SK-MEL-5 (cell line): ENCODE results near the gene PTH1R. TPM values are rescaled to one million over a fixed set of nuclear protein-coding genes. Genes with fewer than 3 reads are reported as not detected.
"Not testable (repeated sequence)": the region's sequence is repeated elsewhere in the genome, so short reads cannot be mapped to it uniquely, and the experiment has no call there.

ENCODE experiments used
- DNase-seq: peaks from one replicate; pipeline ENCODE4 v3.0.0-alpha.2; 2016; ENCODE audit warnings: low read depth, low spot score
- in situ Hi-C: cut with HindIII; loops from 2 replicates; pipeline ENCODE4 v1.10.0; 2016; ENCODE audit warnings: low sequenced_read_pairs, high pct_unique_total_duplicates, low pct_unique_long_range_greater_than_20kb
- total RNA-seq: library from RNA; depleted of rRNA; stranded (reverse); fragments of >200 nt; shearing (Covaris generic); gene quantifications from 2 replicates; pipeline ENCODE4 v1.2.3, GENCODE V29; 2014

Gene PTH1R
- total RNA-seq, 1 experiment from 2014 or later = not detected

DNA sequence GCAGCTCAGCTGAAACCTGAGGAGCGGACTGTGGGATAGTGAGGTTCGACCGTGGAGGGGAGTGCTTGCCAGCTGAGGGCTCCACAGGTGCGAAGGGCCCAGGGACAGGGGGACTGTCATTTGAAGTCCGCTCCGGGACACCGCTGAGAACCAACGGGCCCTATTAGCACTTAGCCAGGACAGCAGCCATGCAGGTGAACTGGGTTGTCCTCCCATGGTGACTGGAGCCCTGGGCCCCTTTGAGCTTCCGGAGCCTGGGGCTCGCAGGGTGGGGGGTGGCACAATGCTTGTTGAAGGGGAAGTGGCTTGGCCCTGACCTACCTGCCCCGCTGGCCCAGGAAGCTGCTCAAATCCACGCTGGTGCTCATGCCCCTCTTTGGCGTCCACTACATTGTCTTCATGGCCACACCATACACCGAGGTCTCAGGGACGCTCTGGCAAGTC, 24.7 kb downstream of the PTH1R start:
- DNase-seq = no peak
- in situ Hi-C loops = no loop called here

DNA sequence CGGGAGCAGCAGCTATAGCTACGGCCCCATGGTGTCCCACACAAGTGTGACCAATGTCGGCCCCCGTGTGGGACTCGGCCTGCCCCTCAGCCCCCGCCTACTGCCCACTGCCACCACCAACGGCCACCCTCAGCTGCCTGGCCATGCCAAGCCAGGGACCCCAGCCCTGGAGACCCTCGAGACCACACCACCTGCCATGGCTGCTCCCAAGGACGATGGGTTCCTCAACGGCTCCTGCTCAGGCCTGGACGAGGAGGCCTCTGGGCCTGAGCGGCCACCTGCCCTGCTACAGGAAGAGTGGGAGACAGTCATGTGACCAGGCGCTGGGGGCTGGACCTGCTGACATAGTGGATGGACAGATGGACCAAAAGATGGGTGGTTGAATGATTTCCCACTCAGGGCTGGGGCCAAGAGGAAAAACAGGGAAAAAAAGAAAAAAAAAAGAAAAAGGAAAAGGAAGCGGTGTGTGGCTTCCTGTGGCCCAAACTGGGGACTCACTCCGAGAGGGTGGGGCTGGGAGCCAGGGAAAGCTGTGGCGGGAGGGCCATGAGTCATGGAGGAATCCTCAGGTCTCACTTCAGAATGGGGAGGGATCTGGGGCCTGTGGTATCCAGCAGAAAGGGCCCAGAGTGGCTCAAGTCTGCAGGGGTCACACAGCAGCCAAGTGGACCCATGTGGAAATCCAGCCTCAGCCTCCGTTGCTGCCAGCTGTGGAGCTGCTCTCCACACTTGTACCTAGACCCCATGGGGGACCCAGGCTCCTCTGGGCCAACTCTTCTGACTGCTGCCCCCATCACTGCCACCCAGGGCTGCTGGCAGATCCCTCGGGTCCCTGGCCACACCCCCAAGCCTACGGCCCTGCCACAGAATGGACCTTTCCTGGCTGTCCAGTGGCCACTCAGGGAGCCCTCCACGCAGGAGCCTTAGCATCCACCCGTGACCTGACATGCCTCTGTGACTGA, 26.1 kb downstream of the PTH1R start:
- no peak for DNase-seq
- in situ Hi-C loops = no loop called here

DNA sequence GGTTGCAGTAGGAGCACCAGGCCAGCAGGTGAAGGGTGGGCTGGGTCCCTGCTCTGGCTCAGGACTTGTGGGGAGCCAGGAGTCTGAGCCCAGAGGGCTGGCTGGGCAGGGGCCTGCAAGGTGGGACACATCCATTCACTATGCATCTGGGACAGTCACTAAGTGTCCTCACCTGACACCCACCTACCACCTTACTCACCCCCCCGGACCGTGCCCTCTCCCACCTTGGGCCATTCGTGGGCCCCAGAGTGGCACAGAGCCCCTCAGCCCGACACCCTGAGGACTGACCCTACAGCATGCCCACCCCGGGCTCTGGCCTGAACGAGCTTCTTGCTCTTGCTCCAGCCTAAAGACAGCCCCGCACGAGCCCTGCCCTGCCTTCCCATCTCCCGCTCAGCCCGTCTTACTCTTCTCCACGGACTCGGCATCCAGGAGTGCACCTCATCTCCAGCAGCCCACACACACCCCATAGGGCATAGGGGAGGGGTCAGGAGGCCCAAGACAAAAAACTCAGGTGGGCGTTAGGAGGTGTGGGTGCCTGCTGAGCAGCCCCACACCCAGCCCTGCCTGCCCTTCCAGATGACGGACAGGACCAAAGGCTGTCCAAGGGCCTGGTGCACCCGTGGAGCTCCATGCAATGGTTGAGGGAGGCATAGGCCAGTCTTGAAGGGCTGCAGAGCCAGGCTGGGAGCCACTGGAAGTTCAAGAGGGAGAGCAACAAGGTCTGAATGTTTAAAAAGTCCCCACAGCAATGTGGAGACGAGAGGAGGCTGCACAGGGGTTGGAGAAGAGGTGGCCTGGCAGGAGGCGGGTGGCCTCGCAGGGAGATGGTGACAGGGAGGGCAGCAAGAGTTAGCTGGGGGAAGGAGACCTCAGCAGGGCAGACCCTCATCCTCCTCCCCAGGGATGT, 27.0 kb downstream of the PTH1R start:
- in situ Hi-C loops = no loop called here
- no peak for DNase-seq

DNA sequence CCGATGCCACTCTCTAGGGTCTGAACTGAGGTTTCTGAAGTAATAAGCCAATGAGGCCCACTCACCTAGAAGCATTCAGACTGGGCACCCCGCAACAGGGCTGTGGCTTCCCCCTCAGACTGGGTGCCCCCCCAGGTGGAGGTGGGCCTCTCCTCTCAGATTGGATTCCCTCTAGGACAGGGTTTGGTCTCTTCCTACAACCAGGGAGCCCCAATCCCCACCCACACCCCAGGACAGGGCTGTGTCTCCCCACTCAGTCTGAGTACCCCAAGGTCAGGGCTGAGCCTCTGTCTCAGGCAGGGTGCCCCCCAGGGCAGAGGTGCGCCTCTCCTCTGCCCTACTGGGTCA, 27.7 kb downstream of the PTH1R start:
- in situ Hi-C loops = no loop called here
- no peak for DNase-seq

DNA sequence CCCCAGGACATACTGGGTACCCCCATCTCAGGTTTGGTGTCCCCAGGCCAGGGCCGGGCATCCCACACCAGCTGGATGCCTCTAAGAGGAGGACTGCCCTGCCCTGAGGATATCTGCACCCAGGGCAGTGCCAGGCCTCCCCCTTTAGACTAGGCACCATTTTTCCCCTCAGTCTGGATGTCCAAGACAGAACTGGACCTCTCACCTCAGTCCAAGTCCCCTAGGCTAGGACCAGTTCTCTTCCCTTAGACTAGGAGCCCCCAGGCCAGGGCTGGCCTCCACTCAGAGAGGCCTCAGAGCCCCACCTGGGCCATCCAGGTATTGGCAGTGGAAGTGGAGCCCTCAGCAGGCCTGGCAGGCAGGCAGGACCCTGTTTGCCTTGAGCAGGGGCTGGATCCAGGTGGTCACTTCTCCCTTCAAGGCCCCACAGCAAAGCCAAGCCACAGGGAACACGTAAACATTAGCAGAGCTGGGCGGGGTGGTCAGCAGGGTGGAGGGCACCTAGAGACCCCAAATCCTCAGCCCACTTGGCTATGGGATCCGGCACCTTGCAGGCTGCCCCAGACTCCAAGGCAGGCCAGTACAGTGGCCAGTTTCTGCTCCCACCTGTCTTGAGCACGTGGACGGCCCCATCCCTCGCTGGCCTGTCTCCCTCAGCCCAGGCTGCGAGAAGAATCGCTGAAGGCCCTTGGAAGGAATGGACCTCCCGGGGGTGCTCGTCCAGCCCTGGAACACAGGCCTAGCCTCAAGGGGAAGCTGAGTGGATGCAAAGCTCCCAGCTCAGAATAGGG, 28.3 kb downstream of the PTH1R start:
- DNase-seq = no peak
- in situ Hi-C loops = no loop called here

DNA sequence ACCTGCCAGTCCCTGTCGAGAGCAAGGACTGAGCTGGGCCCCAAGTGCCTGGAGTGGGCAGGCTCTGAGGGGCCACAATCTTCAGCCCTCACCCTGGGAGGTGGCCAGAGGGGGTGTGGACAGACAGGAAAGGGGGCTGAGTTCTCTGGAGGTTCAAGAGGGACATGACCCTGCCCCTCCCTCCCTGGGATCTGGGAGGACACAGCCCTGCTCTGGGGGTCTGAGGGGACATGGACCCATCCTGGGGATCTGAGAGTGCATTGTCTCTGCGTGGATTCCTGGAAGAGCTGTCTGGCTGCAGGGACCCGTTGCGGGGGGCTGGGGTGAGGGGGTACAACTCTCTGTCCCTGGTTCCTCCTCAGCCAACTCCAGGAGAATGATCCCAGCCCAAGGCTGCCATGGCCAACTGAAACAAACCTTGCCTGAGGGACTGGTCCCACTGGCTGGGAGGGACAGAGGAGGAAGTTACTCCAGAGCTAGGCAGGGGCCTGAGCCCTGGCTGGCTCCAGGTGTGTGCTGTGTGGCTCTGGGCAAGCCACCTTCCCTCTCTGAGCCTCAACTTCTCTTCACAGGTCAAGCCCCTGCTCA, 29.0 kb downstream of the PTH1R start:
- DNase-seq = no peak
- in situ Hi-C loops = no loop called here

DNA sequence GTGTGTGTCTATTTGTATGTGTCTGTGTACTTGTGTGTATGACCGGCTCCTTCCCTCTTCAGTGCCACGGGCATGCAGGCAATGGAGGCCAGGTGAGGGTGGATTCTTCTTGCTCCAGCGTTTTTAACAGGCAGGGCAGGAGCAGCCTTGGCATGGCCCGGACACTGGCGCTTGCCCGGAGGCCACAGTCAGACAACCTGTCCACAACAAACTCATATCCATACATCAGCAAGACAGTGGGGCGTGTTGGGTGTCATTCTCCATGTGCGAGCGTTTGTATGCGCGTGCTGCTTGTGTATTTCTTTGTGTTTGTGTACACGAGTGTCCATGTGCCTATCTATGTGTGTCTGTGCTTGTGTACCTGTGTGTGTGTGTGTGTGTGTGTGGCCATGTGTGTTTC, 29.8 kb downstream of the PTH1R start:
- in situ Hi-C loops = no loop called here
- no peak for DNase-seq

DNA sequence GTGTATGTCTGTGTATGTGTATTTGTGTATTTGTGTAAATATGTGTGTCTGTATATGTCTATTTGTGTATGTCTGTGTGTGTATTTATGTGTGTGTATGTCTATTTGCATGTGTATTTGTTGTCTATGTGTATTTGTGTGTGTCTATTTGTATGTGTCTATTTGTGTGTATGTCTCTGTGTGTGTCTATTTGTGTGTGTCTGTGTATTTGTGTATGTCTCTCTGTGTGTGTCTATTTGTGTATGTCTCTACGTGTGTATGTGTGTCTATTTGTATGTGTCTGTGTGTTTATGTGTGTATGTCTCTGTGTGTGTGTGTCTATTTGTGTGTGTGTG, 30.4 kb downstream of the PTH1R start:
- in situ Hi-C loops = no loop called here

DNA sequence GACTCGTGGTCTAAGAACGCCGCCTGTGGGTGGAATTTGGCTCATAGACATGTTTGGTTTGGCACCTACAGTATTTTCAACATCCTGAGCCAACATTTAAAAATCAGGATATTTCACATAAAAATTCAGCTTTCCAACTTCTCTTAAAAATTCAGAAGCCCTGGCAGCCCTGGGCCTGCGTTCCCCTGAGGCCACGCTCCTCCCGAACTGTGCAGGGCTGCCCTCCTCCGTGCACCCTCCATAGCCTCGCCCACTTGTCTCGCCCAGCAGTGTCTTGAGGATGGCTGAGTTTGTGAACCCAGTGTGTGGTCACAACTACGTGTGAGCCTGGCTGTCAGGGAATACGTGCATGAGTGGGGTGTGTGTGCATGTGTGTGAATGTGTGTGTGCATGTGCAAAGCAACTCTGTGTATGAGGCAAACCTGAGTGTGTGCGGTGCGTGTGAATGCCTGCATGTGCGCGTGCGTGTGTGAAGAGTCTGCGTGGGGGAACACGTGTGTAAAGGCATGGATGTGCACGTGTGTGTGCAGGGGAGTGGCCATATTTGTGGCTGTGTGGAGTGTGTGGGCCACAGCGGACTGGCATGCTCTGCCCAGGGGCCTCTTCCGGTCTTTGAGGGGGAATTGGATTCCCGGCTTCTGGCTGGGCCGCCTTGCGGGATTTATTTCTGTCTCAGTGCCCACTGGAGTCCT, 30.9 kb downstream of the PTH1R start:
- in situ Hi-C loops = no loop called here
- no peak for DNase-seq

More for the DNA sequence above, 30.4 kb downstream of the PTH1R start:
- no peak for DNase-seq

DNA sequence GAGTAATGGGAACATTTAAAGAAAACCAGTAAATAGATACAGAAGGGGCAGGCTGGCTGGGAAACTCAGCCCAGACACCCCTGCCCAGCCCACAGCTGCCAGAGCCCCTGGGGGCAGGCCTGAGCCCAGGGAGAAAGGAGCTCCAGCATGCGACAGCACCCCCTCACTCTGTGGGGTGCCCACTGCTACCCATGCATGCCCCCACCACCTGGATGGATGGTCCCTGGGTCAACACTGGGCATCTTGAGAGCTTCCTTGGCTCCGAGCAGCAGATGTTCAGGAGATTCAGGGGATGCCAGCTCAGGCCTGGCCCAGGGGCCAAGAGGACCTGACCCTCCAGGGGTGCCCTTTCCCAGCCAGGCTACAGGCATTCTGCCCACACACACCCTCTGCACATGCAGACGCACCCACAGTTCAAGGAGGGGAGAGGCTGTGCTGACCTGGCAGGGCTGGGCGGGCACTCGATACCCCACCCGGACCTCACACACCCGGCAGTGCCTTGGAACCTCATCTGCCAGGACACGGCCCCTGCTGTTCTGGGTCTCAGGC, 31.5 kb downstream of the PTH1R start:
- in situ Hi-C loops = no loop called here
- DNase-seq = no peak

DNA sequence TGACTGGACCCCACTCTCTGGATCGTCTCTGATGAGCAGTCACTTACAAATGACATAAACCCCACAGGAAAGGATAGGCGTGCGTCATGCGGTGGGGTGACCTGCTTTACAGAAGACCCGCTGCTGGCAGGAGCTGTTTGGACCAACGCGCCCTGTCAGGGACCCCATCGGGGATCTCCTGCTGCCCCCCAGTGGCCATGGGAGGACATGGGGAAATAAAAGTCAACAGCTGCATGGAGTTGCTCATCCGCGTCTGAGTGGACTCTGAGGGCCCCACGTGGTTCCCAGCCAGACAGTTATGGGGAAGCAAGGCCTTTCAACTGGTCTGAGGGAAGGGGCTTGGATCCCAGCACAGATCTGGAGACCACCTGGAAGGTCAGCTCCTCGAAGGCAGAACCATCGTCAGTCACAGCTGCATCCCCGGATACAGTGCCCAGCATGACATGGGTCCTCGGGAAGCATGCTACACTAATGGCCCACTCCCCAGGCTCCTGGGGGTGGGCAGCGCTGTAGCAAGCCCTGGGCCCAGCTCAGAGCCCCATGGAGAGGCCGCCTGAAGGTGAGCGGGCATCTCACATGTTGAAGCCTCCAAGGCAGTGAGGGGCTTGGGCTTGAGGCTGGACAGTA, 32.1 kb downstream of the PTH1R start:
- in situ Hi-C loops = no loop called here
- peak; percentile 86 for DNase-seq

DNA sequence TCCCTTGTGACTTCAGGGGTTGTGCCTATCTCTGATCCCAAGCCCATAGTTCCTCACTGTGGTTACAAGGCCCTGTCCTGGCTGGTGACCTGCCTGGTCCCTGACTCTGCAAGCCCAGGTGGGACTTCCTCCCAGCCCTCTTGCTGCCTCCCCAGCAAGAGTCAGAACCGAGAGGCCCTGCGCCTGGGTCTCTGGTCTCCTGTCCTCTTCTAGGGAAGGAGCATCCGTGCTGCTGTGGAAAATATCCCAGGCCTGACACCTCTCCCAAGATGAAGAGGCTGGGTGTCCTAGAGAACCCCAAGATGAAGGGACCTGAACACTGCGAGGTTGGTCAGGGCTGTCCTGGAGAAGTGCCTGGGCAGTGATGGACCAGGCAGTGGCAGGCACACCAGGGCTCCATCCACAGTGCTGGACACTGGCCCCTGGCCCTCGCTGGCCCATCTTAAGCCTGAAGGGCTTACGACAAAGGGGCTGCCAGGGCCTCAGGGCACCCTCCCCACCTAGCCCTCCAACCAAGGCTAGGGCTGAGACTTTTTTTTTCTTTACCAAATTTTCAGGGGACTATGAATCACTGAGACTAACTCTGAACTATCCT, 32.7 kb downstream of the PTH1R start:
- in situ Hi-C loops = no loop called here
- DNase-seq = no peak

DNA sequence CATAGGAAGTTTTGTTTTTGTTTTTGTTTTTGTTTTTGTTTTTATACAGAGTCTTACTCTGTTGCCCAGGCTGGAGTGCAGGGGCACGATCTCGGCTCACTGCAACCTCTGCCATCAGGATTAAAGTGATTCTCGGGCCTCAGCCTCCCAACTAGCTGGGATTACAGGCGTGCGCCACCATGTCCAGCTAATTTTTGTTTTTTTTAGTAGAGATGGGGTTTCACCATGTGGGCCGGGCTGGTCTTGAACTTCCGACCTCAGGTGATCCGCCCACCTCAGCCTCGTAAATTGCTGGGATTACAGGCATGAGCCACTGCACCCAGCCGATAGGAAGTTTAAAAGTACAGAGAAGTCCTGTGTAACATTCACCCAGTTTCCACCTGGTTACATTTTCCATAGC, 33.4 kb downstream of the PTH1R start:
- in situ Hi-C loops, DNase-seq: not testable (repeated sequence)

DNA sequence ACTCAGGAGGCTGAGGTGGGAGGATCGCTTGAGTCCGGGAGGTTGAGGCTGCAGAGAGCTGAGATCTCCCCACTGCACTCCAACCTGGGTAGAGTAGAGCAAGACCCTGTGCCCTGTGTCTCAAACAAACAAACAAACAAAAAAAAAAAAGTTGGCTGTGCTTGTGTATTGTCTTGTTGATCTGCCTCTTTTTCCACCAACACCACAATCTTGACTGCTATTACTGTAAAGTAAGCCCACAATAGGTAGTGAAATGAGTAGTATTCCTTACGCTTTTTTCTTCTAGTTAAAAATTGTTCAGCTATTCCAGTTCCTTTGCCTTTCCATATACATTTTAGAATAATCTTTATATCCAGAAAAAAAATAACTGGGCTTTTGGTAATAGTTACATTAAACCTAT, 35.5 kb downstream of the PTH1R start:
- in situ Hi-C loops = no loop called here

DNA sequence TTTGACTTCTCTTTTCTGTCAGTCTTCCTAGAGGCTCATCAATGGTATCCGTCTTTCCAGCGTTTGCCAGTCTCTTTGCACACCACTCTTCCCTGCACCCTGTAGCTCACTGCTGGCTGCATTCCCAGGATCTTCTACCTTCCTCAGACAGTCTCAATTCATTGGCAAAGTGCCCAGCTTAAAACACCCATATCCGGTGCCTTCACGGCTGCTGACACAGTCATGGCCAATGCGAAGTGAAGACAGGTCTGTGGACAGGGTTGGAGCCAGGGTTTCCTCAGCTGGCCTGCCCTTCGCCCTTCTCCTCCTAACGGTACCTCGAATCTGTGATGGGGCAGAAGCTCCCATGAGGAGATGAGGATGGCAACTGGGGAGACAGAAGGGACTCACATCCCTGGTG, 36.1 kb downstream of the PTH1R start:
- in situ Hi-C loops = no loop called here
- no peak for DNase-seq

More for the DNA sequence above, 35.5 kb downstream of the PTH1R start:
- DNase-seq = no peak

DNA sequence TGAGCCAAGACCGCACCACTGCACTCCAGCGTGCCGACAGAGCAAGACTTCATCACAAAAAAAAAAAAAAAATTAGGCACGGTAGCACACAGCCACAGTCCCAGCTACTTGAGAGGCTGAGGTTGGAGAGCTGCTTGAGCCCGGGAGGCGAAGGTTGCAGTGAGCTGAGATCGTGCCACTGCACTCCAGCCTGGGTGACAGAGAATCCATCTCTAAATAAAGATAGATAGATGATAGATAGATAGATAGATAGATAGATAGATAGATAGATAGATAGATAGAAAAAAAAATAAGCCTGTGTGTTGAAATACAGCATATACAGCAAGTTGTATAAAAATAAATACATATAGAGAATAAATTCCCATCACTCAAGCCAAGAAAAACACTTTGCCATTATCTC, 37.3 kb downstream of the PTH1R start:
- in situ Hi-C loops = no loop called here
- no peak for DNase-seq
